ENCODE results near the gene VAMP3.

Gene VAMP3

DNA sequence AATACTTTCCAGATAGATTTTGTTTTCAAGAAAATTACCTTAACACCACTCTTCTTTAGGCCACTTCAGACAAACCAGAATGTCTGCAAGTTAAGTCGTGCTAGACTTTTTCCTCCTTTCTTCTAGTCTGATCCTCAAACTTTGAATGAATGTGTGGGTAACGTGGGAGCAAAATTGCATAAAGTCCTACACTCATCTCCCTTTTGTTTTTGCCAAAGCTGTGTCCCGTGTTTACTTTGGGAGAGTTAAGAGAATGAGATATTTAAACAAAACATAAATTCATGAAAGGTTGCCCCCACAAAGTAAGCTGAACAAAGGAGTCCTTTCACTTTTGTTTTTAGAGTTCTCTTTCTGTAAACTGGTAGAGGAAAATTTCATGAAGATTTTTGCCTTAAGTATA lies 16.9 kb upstream of the VAMP3 start (continued):
- TF ChIP-seq, protein P1, sequence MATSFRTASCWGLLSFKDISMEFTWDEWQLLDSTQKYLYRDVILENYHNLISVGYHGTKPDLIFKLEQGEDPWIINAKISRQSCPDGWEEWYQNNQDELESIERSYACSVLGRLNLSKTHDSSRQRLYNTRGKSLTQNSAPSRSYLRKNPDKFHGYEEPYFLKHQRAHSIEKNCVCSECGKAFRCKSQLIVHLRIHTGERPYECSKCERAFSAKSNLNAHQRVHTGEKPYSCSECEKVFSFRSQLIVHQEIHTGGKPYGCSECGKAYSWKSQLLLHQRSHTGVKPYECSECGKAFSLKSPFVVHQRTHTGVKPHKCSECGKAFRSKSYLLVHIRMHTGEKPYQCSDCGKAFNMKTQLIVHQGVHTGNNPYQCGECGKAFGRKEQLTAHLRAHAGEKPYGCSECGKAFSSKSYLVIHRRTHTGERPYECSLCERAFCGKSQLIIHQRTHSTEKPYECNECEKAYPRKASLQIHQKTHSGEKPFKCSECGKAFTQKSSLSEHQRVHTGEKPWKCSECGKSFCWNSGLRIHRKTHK (tag by site-specific recombination; IDR thresholded peaks at IDR 0.05), result no peak
- TF ChIP-seq HOXA7 (CRISPR knock-in tag; IDR thresholded peaks at IDR 0.05; ENCODE audit: borderline replicate concordance) (no peak), ZNF76 (tag by site-specific recombination; IDR thresholded peaks at IDR 0.05; ENCODE audit: borderline replicate concordance, low read depth) (no peak), ZNF837 (tag by site-specific recombination; IDR thresholded peaks at IDR 0.05) (no peak)
- TF ChIP-seq, protein P2, sequence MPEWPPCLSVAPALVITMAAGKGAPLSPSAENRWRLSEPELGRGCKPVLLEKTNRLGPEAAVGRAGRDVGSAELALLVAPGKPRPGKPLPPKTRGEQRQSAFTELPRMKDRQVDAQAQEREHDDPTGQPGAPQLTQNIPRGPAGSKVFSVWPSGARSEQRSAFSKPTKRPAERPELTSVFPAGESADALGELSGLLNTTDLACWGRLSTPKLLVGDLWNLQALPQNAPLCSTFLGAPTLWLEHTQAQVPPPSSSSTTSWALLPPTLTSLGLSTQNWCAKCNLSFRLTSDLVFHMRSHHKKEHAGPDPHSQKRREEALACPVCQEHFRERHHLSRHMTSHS (tag by site-specific recombination; IDR thresholded peaks at IDR 0.05), result no peak

DNA sequence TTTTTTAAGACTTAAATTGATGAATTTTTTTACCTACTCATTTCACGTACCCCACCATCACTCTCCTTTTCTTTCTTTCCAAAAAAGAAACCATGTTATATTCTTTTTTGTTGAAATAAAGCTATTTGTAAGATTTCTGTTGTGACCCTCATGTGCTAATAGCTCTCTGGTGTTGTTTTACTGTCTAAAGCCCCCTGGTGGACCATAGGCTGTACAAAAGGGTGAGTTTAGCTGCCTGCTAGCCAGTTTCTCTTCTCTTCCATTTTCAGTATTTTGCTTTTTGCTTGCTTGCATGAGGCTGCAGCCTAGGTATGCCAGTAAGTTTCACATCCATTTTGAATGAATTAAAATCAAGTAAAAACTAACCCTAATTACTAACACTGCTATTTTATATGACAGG lies 15.6 kb upstream of the VAMP3 start:
- ChIA-PET CTCF (interaction anchor here (0.6 to 11.5 kb wide), 7 partner anchors 9 to 503 kb away, joined by 3 to 519 read pairs (median 4); no protein-coding TSS in a partner anchor), POLR2A (interaction anchor here (0.7 to 0.8 kb wide), 2 partner anchors 87 to 459 kb away, joined by 3 to 7 read pairs; no protein-coding TSS in a partner anchor)
- Histone ChIP-seq H3K4me3 (ENCODE audit: low read depth, low read length) (no peak overlapping the region), H3K4me1 (ENCODE audit: control insufficient read depth, insufficient read depth, low read length) (no peaks in the 10 kb centered on the region), H3K9me3 (ENCODE audit: control insufficient read depth, insufficient read depth, low read depth, low read length) (no peaks in the 10 kb centered on the region), H3K27ac (ENCODE audit: extremely low read depth, low read depth, low read length) (no peak overlapping the region), H3K36me3 (ENCODE audit: control insufficient read depth in 2 of 2, insufficient read depth in 1 of 2, low read length in 2 of 2) (peaks cover 5 to 9% of the 10 kb centered on the region in 2 experiments; a peak in 2 of 3 replicates)
- TF ChIP-seq MYNN (tag by site-specific recombination; IDR thresholded peaks at IDR 0.05; ENCODE audit: borderline replicate concordance), result no peak
- no peak for TF ChIP-seq ZNF132 (tag by site-specific recombination; IDR thresholded peaks at IDR 0.05; ENCODE audit: borderline replicate concordance)
- TF ChIP-seq, protein P3, sequence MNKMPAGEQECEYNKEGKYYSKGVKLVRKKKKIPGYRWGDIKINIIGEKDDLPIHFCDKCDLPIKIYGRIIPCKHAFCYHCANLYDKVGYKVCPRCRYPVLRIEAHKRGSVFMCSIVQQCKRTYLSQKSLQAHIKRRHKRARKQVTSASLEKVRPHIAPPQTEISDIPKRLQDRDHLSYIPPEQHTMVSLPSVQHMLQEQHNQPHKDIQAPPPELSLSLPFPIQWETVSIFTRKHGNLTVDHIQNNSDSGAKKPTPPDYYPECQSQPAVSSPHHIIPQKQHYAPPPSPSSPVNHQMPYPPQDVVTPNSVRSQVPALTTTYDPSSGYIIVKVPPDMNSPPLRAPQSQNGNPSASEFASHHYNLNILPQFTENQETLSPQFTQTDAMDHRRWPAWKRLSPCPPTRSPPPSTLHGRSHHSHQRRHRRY (tag by site-specific recombination; IDR thresholded peaks at IDR 0.05), result no peak
- no peak for TF ChIP-seq ZNF311 (tag by site-specific recombination; IDR thresholded peaks at IDR 0.05; ENCODE audit: borderline replicate concordance)
- TF ChIP-seq ZFP41 (tag by site-specific recombination; IDR thresholded peaks at IDR 0.05; ENCODE audit: borderline replicate concordance), result no peak
- TF ChIP-seq ZNF169 (tag by site-specific recombination; IDR thresholded peaks at IDR 0.05), result no peak
- TF ChIP-seq, protein P4, sequence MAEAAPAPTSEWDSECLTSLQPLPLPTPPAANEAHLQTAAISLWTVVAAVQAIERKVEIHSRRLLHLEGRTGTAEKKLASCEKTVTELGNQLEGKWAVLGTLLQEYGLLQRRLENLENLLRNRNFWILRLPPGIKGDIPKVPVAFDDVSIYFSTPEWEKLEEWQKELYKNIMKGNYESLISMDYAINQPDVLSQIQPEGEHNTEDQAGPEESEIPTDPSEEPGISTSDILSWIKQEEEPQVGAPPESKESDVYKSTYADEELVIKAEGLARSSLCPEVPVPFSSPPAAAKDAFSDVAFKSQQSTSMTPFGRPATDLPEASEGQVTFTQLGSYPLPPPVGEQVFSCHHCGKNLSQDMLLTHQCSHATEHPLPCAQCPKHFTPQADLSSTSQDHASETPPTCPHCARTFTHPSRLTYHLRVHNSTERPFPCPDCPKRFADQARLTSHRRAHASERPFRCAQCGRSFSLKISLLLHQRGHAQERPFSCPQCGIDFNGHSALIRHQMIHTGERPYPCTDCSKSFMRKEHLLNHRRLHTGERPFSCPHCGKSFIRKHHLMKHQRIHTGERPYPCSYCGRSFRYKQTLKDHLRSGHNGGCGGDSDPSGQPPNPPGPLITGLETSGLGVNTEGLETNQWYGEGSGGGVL (tag by site-specific recombination; IDR thresholded peaks at IDR 0.05), result no peak
- TF ChIP-seq ZNF521 (tag by site-specific recombination; IDR thresholded peaks at IDR 0.05), result no peak
- TF ChIP-seq ZNF140 (tag by site-specific recombination; IDR thresholded peaks at IDR 0.05), result no peak

DNA sequence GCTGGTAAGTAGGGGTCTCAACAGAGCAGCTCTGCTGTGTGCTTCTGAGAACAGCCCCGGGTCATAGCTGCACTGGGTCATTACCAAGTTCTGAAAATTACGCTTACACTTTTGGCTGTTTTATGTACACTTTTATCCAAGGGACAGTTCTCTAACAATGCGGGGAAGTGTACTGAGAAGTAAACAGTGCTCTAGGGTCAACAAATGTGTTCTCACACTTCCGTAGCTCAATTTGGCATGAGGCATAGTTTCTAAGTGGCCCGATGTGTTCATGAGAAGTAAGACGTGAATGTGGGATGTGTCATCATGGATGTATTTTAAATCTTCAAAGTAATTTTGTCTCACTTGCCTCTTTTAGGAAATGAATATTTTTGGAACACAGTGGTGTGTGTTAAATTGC lies 10.9 kb upstream of the VAMP3 start:
- ChIA-PET CTCF (interaction anchor here (1.0 to 10.0 kb wide), 4 partner anchors 7 to 215 kb away, joined by 3 to 95 read pairs (median 40); no protein-coding TSS in a partner anchor), POLR2A (no interaction called here)
- no peak overlapping the region for H3K27ac ChIP-seq (ENCODE audit: extremely low read depth, low read depth, low read length)
- H3K4me3 ChIP-seq (ENCODE audit: low read depth, low read length), result no peak overlapping the region
- H3K4me1 ChIP-seq (ENCODE audit: control insufficient read depth, insufficient read depth, low read length), result no peaks in the 10 kb centered on the region
- no peak for TF ChIP-seq ZNF843 (tag by site-specific recombination; IDR thresholded peaks at IDR 0.05)
- TF ChIP-seq ZFP69B (tag by site-specific recombination; IDR thresholded peaks at IDR 0.05), result no peak
- TF ChIP-seq ZNF768 (tag by site-specific recombination; IDR thresholded peaks at IDR 0.05), result no peak
- no peak for TF ChIP-seq ZNF596 (tag by site-specific recombination; IDR thresholded peaks at IDR 0.05)
- no peak for TF ChIP-seq ZNF623 (tag by site-specific recombination; IDR thresholded peaks at IDR 0.05)
- TF ChIP-seq, protein P5, sequence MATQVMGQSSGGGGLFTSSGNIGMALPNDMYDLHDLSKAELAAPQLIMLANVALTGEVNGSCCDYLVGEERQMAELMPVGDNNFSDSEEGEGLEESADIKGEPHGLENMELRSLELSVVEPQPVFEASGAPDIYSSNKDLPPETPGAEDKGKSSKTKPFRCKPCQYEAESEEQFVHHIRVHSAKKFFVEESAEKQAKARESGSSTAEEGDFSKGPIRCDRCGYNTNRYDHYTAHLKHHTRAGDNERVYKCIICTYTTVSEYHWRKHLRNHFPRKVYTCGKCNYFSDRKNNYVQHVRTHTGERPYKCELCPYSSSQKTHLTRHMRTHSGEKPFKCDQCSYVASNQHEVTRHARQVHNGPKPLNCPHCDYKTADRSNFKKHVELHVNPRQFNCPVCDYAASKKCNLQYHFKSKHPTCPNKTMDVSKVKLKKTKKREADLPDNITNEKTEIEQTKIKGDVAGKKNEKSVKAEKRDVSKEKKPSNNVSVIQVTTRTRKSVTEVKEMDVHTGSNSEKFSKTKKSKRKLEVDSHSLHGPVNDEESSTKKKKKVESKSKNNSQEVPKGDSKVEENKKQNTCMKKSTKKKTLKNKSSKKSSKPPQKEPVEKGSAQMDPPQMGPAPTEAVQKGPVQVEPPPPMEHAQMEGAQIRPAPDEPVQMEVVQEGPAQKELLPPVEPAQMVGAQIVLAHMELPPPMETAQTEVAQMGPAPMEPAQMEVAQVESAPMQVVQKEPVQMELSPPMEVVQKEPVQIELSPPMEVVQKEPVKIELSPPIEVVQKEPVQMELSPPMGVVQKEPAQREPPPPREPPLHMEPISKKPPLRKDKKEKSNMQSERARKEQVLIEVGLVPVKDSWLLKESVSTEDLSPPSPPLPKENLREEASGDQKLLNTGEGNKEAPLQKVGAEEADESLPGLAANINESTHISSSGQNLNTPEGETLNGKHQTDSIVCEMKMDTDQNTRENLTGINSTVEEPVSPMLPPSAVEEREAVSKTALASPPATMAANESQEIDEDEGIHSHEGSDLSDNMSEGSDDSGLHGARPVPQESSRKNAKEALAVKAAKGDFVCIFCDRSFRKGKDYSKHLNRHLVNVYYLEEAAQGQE (tag by site-specific recombination; IDR thresholded peaks at IDR 0.05), result no peak
- no peak for TF ChIP-seq ZXDB (tag by site-specific recombination; IDR thresholded peaks at IDR 0.05)
- TF ChIP-seq, protein P6, sequence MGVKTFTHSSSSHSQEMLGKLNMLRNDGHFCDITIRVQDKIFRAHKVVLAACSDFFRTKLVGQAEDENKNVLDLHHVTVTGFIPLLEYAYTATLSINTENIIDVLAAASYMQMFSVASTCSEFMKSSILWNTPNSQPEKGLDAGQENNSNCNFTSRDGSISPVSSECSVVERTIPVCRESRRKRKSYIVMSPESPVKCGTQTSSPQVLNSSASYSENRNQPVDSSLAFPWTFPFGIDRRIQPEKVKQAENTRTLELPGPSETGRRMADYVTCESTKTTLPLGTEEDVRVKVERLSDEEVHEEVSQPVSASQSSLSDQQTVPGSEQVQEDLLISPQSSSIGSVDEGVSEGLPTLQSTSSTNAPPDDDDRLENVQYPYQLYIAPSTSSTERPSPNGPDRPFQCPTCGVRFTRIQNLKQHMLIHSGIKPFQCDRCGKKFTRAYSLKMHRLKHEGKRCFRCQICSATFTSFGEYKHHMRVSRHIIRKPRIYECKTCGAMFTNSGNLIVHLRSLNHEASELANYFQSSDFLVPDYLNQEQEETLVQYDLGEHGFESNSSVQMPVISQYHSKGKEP (tag by site-specific recombination; IDR thresholded peaks at IDR 0.05), result no peak
- H3K9me3 ChIP-seq (ENCODE audit: control insufficient read depth, insufficient read depth, low read depth, low read length), result no peaks in the 10 kb centered on the region
- H3K36me3 ChIP-seq (ENCODE audit: control insufficient read depth in 2 of 2, insufficient read depth in 1 of 2, low read length in 2 of 2), result peaks cover 4 to 5% of the 10 kb centered on the region in 2 experiments; a peak in 1 of 3 replicates

All from HEK293 (cell line).